22Rv1 (cell line): ENCODE measurements around the gene FAM168B.

Experiments used
- H3K27ac ChIP-seq: fragments of 450-650 bp; 2 replicates; pipeline ENCODE4 v1.5.1; 2017
- CTCF ChIP-seq: fragments of 450-650 bp; IDR thresholded peaks from 2 replicates; pipeline ENCODE4 v1.5.1; 2017; ENCODE audit warnings: mild to moderate bottlenecking
- ZFX ChIP-seq: fragments of 450-650 bp; IDR thresholded peaks from 2 replicates; pipeline ENCODE4 v1.6.1; 2017; ENCODE audit warnings: antibody characterized with exemption, borderline replicate concordance

Gene FAM168B

GRCh38 chr2:131036696-131037397 lies 56.4 kb downstream of the FAM168B start:
- TF ChIP-seq ZFX (no peak), CTCF (no peak)
- H3K27ac ChIP-seq: no peak overlapping the region

- no peak for TF ChIP-seq ZFX
- no peak for TF ChIP-seq CTCF
- H3K27ac ChIP-seq: no peak overlapping the region
Measured at GRCh38 chr2:131036269-131036668, 57.0 kb downstream of the FAM168B start.

- TF ChIP-seq CTCF (no peak), ZFX (no peak)
- no peak overlapping the region for H3K27ac ChIP-seq
Measured at GRCh38 chr2:131035826-131036231, 57.4 kb downstream of the FAM168B start.

- no peak overlapping the region for H3K27ac ChIP-seq
- TF ChIP-seq CTCF (no peak), ZFX (no peak)
Measured at GRCh38 chr2:131035112-131035825, 58.0 kb downstream of the FAM168B start.

- no peak for TF ChIP-seq CTCF
- no peak for TF ChIP-seq ZFX
- H3K27ac ChIP-seq: no peak overlapping the region
Measured at GRCh38 chr2:131034122-131035051, 58.9 kb downstream of the FAM168B start.

GRCh38 chr2:131033786-131034121 lies 59.5 kb downstream of the FAM168B start:
- TF ChIP-seq ZFX (no peak), CTCF (no peak)
- no peak overlapping the region for H3K27ac ChIP-seq
